BLaER1 (cell line): ENCODE data around the gene CCDC126.
"Not testable (repeated sequence)": the region's sequence is repeated elsewhere in the genome, so short reads cannot be mapped to it uniquely, and the experiment has no call there.

Experiments used
- H3K27ac ChIP-seq: shearing (Covaris generic); formaldehyde crosslinking; 2 replicates; pipeline ENCODE4 v1.8.1; 2022
- H3K27me3 ChIP-seq: shearing (Covaris generic); formaldehyde crosslinking; 2 replicates; pipeline ENCODE4 v1.8.1; 2022
- H3K36me3 ChIP-seq: shearing (Covaris generic); formaldehyde crosslinking; 2 replicates; pipeline ENCODE4 v1.8.1; 2022
- H3K4me1 ChIP-seq: shearing (Covaris generic); formaldehyde crosslinking; 2 replicates; pipeline ENCODE4 v1.8.1; 2022
- H3K4me2 ChIP-seq: shearing (Covaris generic); formaldehyde crosslinking; 2 replicates; pipeline ENCODE4 v1.8.1; 2022
- H3K4me3 ChIP-seq: shearing (Covaris generic); formaldehyde crosslinking; 2 replicates; pipeline ENCODE4 v1.8.1; 2022
- H3K9ac ChIP-seq: shearing (Covaris generic); formaldehyde crosslinking; 2 replicates; pipeline ENCODE4 v1.8.1; 2022
- H3K9me3 ChIP-seq: shearing (Covaris generic); formaldehyde crosslinking; 2 replicates; pipeline ENCODE4 v1.8.1; 2022
- H4K20me1 ChIP-seq: shearing (Covaris generic); formaldehyde crosslinking; 2 replicates; pipeline ENCODE4 v1.8.1; 2022
- Cebpa-rat ChIP-seq: shearing (Covaris generic); IDR thresholded peaks from 2 replicates; pipeline ENCODE4 v1.8.1; 2022

CCDC126 gene

DNA sequence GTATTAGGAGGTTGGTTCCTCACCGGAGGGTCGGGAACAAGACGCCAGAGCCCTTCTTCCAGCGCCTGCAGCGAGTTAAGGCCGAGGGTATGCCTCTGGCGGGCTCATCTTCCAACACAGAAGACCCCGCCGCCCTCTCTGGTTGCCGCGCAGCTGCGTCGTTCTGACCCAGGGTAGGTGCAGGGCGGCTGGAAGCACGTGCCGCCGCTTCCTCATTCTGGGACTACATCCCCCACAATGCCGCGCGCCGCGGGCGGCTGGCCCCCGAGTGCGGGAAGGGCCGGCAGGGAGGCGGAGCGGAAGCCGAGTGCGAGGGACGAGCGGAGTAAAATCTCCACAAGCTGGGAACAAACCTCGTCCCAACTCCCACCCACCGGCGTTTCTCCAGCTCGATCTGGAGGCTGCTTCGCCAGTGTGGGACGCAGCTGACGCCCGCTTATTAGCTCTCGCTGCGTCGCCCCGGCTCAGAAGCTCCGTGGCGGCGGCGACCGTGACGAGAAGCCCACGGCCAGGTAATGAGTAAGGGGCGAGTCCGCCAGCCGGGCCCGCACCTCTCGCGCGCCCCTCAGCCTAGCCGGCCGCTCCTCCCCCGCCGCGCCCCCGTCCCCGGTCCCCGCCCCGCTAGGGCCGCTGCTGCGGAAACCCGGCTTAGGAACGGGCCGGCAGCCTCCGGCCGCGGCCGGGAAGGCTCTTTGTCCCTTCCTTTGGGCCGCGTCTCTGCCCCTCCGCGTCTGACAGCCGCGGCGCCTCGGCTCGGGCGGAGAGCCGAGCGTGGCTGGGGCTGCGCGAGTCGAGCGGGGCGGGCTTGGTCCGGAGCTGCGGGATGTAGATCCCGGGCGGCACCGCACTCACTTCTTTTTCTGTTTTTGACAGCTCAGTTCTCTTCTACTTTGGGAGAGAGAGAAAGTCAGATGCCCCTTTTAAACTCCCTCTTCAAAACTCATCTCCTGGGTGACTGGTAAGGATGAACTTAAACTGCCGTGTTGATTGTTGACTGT lies at the start of gene CCDC126:
Gene CCDC126 (plus strand): TSS at position 289 of the 998 bp plus-strand sequence. CDS start 13,934 bp downstream, outside the sequence.
- peak within 1 kb of the TSS; percentile 71 for H3K27ac ChIP-seq
- no peaks in the 10 kb centered on the region for H3K27me3 ChIP-seq
- H3K9ac ChIP-seq = peak within 1 kb of the TSS; percentile 82
- peaks cover 57% of the 10 kb centered on the region for H3K4me1 ChIP-seq
- no peaks in the 10 kb centered on the region for H3K36me3 ChIP-seq
- peaks cover 25% of the 10 kb centered on the region; the same call in 1 of the 2 replicates for H4K20me1 ChIP-seq
- no peak for TF ChIP-seq Cebpa-rat
- no peaks in the 10 kb centered on the region for H3K9me3 ChIP-seq
- H3K4me3 ChIP-seq = peak within 1 kb of the TSS; percentile 90
- H3K4me2 ChIP-seq = peak within 1 kb of the TSS; percentile 85

- H3K4me1 ChIP-seq = 0 out of 2 replicates have a peak, but pooled peaks cover 6% of the 10 kb centered on the region
- no peaks in the 10 kb centered on the region for H3K36me3 ChIP-seq
- no peak overlapping the region for H3K27ac ChIP-seq
- H3K4me3 ChIP-seq = no peak overlapping the region
- H3K9me3 ChIP-seq = peaks cover 4% of the 10 kb centered on the region
- TF ChIP-seq Cebpa-rat = no peak
- no peaks in the 10 kb centered on the region for H4K20me1 ChIP-seq
- no peak overlapping the region for H3K9ac ChIP-seq
- H3K4me2 ChIP-seq = no peak overlapping the region
- H3K27me3 ChIP-seq = no peaks in the 10 kb centered on the region
Observed at GRCh38 chr7:23547662-23548061, 49.5 kb upstream of the CCDC126 start.

DNA sequence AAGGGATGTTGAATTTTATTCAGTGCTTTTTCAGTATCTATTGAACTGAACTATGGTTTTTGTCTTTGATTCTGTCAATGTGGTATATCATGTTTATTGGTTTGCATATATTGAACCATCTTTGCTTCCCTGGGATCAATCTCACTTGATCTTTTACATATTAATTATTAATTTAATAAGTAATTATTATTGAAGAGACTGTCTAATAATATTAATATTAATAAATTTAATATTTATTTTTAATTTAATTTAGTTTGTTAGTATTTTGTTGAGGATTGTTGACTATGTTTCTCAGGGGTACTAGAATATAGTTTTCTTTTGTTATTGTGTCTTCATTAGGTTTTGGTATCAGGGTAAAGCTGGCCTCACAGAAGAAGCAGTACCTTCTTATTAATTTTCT lies 38.9 kb upstream of the CCDC126 start:
- H3K4me2 ChIP-seq = no peak overlapping the region
- H3K4me3 ChIP-seq = no peak overlapping the region
- no peaks in the 10 kb centered on the region for H4K20me1 ChIP-seq
- no peaks in the 10 kb centered on the region for H3K27me3 ChIP-seq
- H3K27ac ChIP-seq = no peak overlapping the region
- no peaks in the 10 kb centered on the region for H3K36me3 ChIP-seq
- no peaks in the 10 kb centered on the region for H3K9me3 ChIP-seq
- H3K4me1 ChIP-seq = no peaks in the 10 kb centered on the region
- no peak for TF ChIP-seq Cebpa-rat
- no peak overlapping the region for H3K9ac ChIP-seq

DNA sequence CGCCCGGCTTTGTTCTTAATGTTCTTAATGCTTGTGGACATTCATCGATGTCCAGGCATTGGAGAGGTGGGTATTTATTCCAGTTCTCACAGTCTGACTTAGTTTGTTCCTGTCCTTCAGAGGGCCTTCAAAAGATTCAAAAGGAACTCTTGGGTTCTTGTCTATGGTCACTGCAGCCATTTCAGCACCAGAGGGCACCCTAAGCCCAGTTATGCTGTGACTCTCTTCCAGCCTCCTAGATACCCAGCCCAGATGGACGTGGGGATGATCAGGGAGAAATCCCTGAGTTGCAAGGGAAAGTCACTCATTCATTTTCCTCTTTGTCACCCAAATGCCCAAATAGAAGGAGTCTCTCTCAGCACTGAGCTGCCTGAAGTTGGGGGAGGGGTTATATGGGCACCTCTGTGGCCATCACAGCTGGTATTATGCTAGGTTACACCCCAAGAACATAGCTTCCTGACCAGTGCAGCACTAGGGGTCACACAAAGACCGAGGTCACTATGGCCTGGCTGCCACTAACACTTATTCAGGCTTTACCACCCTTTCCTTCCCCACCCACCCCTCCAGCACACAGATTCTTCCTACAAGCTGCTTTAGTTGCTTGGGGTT lies 26.5 kb upstream of the CCDC126 start:
- no peak overlapping the region for H3K27ac ChIP-seq
- H4K20me1 ChIP-seq = no peaks in the 10 kb centered on the region
- no peak for TF ChIP-seq Cebpa-rat
- no peak overlapping the region for H3K9ac ChIP-seq
- H3K36me3 ChIP-seq = no peaks in the 10 kb centered on the region
- H3K27me3 ChIP-seq = no peaks in the 10 kb centered on the region
- H3K4me3 ChIP-seq = no peak overlapping the region
- no peaks in the 10 kb centered on the region for H3K4me1 ChIP-seq
- H3K9me3 ChIP-seq = no peaks in the 10 kb centered on the region
- H3K4me2 ChIP-seq = no peak overlapping the region

DNA sequence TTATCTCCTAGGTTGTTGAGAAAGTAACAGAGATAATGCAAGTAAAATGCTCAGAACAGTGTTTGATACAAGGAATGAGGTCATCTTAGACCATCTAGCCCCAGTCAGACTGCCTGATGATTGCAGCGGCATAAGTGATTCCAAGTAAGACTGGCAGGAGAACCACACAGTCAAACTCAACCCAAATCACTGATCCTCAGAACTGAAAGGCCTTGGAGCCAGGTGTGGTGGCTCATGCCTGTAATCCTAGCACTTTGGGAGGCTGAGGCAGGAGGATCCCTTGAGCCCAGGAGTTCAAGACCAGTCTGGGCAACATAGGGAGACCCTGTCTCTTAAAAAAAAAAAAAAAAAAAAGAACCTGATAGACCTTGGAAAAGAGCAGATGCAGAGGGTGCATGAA lies 15.2 kb upstream of the CCDC126 start:
- not testable (repeated sequence) for H3K9me3 ChIP-seq, H3K4me1 ChIP-seq, H3K9ac ChIP-seq, H3K36me3 ChIP-seq, H4K20me1 ChIP-seq, H3K4me3 ChIP-seq, H3K27me3 ChIP-seq, H3K27ac ChIP-seq, H3K4me2 ChIP-seq

- not testable (repeated sequence) for H3K9ac ChIP-seq, H3K36me3 ChIP-seq, H3K27me3 ChIP-seq, H3K4me2 ChIP-seq, H3K4me1 ChIP-seq, H3K27ac ChIP-seq, H3K9me3 ChIP-seq, H3K4me3 ChIP-seq, H4K20me1 ChIP-seq
Observed at GRCh38 chr7:23585304-23585703, 11.9 kb upstream of the CCDC126 start.

DNA sequence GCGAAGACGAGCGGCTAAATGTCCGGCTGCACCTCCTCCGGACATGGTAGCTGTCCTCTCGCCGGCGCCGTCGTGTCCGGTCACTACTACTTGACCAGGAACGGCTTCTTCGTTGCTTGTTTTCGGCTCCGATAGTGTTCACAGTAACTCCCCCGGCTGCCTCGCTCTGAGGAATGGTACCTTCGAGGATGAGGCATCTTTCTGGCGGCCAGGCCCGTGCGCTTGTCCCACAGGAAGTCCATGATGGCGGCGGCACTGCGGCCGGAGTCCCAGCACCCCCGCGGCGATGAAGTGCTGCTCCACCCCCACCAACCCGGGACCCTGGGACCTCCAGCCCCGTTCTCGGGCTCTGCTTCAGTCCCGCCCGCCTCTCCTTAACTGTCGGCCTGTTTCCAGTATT lies 11.0 kb upstream of the CCDC126 start:
- Histone ChIP-seq H3K4me2 (no peak overlapping the region), H3K4me3 (no peak overlapping the region), H3K9me3 (no peaks in the 10 kb centered on the region), H3K36me3 (no peaks in the 10 kb centered on the region), H3K4me1 (no peaks in the 10 kb centered on the region), H4K20me1 (no peaks in the 10 kb centered on the region), H3K27ac (no peak overlapping the region), H3K9ac (no peak overlapping the region), H3K27me3 (no peaks in the 10 kb centered on the region)
- no peak for TF ChIP-seq Cebpa-rat

GRCh38 chr7:23590529-23590928 lies 6.7 kb upstream of the CCDC126 start:
- Histone ChIP-seq H3K4me3 (no peak overlapping the region), H3K36me3 (no peaks in the 10 kb centered on the region), H3K4me1 (peaks cover 15% of the 10 kb centered on the region), H3K4me2 (no peak overlapping the region), H3K9ac (no peak overlapping the region), H4K20me1 (no peaks in the 10 kb centered on the region), H3K27me3 (no peaks in the 10 kb centered on the region), H3K9me3 (no peaks in the 10 kb centered on the region), H3K27ac (no peak overlapping the region)
- TF ChIP-seq Cebpa-rat = no peak

DNA sequence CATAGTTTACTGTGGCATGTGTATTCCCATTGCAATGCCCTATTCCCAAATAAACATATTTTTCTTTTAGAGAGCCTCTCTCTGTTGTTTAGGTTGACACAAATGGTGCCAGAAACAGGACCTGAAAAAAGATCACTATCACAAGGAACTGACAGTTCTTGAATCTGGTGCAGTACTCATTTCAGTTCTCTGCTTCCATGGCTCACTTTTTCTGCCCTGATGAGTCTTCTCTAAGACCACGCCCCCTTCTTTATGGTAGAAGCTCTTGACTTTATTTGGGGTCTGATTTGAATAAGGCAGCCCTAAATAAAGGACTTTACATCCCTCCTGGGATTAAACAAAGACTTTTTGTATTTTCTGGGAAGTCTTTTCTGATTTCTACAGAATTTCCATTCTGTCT lies 3.5 kb upstream of the CCDC126 start:
- no peak overlapping the region for H3K4me3 ChIP-seq
- H3K4me2 ChIP-seq = no peak overlapping the region; the same call in 1 of the 2 replicates
- H3K27me3 ChIP-seq = no peaks in the 10 kb centered on the region
- no peak overlapping the region for H3K9ac ChIP-seq
- H3K4me1 ChIP-seq = peaks cover 39% of the 10 kb centered on the region
- H4K20me1 ChIP-seq = peaks cover 5% of the 10 kb centered on the region; the same call in 1 of the 2 replicates
- TF ChIP-seq Cebpa-rat = no peak
- no peaks in the 10 kb centered on the region for H3K36me3 ChIP-seq
- no peak overlapping the region for H3K27ac ChIP-seq
- no peaks in the 10 kb centered on the region for H3K9me3 ChIP-seq
